ENCODE data around the gene HHIPL1. TPM values are rescaled to one million over a fixed set of nuclear protein-coding genes. Genes with fewer than 3 reads are reported as not detected.

Gene HHIPL1
- total and polyA plus RNA-seq, 2 of the 8 experiments (the other 6 are each of a cell fraction or from before 2014, with no cell fraction given) = 1.5 to 2.6 TPM

DNA sequence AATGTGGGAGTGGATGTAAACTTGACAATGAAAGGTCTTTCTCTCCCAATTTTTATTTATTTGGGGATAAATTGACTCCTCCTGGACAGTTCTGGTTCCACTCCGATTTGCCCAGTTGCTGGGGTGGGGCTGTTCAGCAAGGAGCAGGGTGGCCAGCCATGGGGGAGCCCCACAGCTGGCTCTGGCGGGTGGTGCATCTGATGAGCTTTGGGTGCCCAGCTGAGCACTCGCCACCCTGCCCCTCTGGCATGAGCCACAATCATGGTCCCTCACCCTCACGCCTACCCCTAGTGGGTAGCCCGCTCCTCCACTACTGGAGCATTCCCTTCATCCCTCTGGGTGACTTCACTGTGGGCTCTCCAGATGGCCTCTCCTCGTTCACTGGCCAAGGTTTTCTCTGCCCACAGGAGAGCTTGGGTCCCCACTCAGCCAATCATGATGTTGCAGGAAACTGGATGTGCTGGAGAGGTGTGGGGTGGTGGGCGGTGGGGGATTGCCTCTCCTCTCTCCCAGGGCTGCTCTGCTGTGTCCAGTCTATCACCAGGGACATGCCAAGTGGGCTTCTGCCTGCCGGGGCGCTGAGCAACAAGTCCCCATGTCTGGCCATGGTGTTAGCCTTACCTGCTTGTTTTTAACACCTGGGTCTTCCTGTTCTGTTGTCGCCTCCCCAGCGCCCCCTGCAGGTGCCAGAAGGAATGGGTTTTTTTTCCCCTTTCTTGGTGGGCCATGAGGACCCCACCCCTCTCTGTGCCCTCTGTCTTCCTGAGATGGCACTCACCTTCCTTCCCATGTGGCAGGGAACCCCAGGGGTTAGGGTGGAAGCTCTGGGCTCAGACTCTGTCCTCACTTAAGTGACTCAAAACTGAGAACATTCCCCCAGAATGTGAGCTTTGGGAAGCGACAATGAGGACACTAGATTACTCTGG, 42.6 kb downstream of the HHIPL1 start:
- Histone ChIP-seq H3K23me2 (ENCODE audit: low read depth, low read length) (peaks cover 9% of the 10 kb centered on the region), H2BK20ac (ENCODE audit: low read length) (no peak overlapping the region), H3K14ac (ENCODE audit: insufficient read length) (no peak overlapping the region), H3K9ac (replicated peaks in 1 of 4; ENCODE audit: extremely low read depth in 1 of 4, low read depth in 3 of 4, low read length in 3 of 4) (no peak overlapping the region), H2AK5ac (ENCODE audit: low read depth, low read length) (peak overlapping the region; percentile 18; the same call in 1 of the 2 replicates), H2BK12ac (ENCODE audit: low read depth, low read length) (peak overlapping the region; percentile 99; the same call in 1 of the 2 replicates), H3K9me3 (ENCODE audit: insufficient read depth in 2 of 2, low read depth in 1 of 2, low read length in 1 of 2) (no peaks in the 10 kb centered on the region), H2AFZ (ENCODE audit: low read length) (peak overlapping the region; percentile 60; the same call in 1 of the 2 replicates), H2BK5ac (ENCODE audit: low read depth, low read length) (peak overlapping the region; percentile 75; the same call in 1 of the 2 replicates), H2BK15ac (ENCODE audit: low read length) (peak overlapping the region; percentile 99), H4K20me1 (replicated peaks in 1 of 2; ENCODE audit: control insufficient read depth in 1 of 2, insufficient read depth in 2 of 2, low read length in 2 of 2) (no peaks in the 10 kb centered on the region), H3K4me2 (ENCODE audit: insufficient read depth in 1 of 2, low read depth in 2 of 2, low read length in 2 of 2) (no peak overlapping the region), H3K36me3 (ENCODE audit: control insufficient read depth in 2 of 4, insufficient read depth in 4 of 4, low read length in 3 of 4) (no peaks in the 10 kb centered on the region), H3K56ac (replicated peaks; ENCODE audit: insufficient read length, low read depth, low read length) (no peak overlapping the region), H3K27me3 (replicated peaks in 1 of 4; ENCODE audit: control insufficient read depth in 3 of 4, extremely low read depth in 1 of 4, insufficient read depth in 3 of 4, low read length in 3 of 4) (no peaks in the 10 kb centered on the region), H2BK120ac (replicated peaks; ENCODE audit: low read depth, low read length) (no peak overlapping the region), H3K4ac (replicated peaks; ENCODE audit: insufficient read length, low read depth, low read length) (no peak overlapping the region), H3K23ac (ENCODE audit: insufficient read length) (no peak overlapping the region), H3K79me2 (ENCODE audit: control insufficient read depth in 1 of 2, insufficient read depth in 2 of 2, low read length in 2 of 2) (no peaks in the 10 kb centered on the region), H3K4me3 (ENCODE audit: extremely low read depth in 1 of 4, insufficient read depth in 2 of 4, low read depth in 3 of 4, low read length in 4 of 4) (no peak overlapping the region), H3K18ac (ENCODE audit: extremely low read depth, low read length) (peak overlapping the region; percentile 83; the same call in 1 of the 2 replicates), H3K4me1 (replicated peaks in 1 of 4; ENCODE audit: control insufficient read depth in 3 of 4, insufficient read depth in 4 of 4, low read length in 3 of 4) (peaks cover 0 to 10% (median 9%) of the 10 kb centered on the region in 4 experiments; a peak in 6 of 7 replicates), H4K91ac (replicated peaks; ENCODE audit: insufficient read length, low read length) (no peak overlapping the region), H4K8ac (ENCODE audit: extremely low read depth, insufficient read depth, low read length) (no peak overlapping the region; the same call in 1 of the 2 replicates), H3K27ac (ENCODE audit: low read depth, low read length) (no peak overlapping the region), H4K5ac (ENCODE audit: insufficient read length, low read depth, low read length) (no peak overlapping the region), H3K79me1 (ENCODE audit: low read depth, low read length) (no peaks in the 10 kb centered on the region)
- DNase-seq (ENCODE audit: low read depth in 1 of 2, low spot score in 2 of 2) = peak in 1 of 2 experiments; percentile 93
- CTCF ChIA-PET (ENCODE audit: partially characterized antibody) = interaction anchor here (0.6 to 4.9 kb wide), 64 partner anchors 8 to 470 kb away, joined by 3 to 36 read pairs (median 4); no protein-coding TSS in a partner anchor
- POLR2A ChIA-PET (ENCODE audit: partially characterized antibody) = no interaction called here
- FAIRE-seq = peak; percentile 93
- 55% methylated on average over 11 of the region's 12 CpGs; no CpG with 5 or more reads in 1 of the 2 experiments for WGBS, 2 experiments (ENCODE audit: extremely low coverage in 1 of 2, insufficient coverage in 1 of 2, insufficient read length in 1 of 2, insufficient replicate concordance in 2 of 2, low coverage in 1 of 2, low lambda C conversion rate in 2 of 2, missing lambda C conversion rate in 1 of 2)
- TF ChIP-seq, protein P1, sequence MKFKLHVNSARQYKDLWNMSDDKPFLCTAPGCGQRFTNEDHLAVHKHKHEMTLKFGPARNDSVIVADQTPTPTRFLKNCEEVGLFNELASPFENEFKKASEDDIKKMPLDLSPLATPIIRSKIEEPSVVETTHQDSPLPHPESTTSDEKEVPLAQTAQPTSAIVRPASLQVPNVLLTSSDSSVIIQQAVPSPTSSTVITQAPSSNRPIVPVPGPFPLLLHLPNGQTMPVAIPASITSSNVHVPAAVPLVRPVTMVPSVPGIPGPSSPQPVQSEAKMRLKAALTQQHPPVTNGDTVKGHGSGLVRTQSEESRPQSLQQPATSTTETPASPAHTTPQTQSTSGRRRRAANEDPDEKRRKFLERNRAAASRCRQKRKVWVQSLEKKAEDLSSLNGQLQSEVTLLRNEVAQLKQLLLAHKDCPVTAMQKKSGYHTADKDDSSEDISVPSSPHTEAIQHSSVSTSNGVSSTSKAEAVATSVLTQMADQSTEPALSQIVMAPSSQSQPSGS (IDR thresholded peaks at IDR 0.05; ENCODE audit: low read length) = no peak
- TF ChIP-seq CBX5 (IDR thresholded peaks at IDR 0.05; ENCODE audit: low read depth, low read length) = no peak
- no peak for TF ChIP-seq RFX5 (IDR thresholded peaks at IDR 0.05; ENCODE audit: borderline replicate concordance, low read depth, low read length)
- no peak for TF ChIP-seq SRF (IDR thresholded peaks at IDR 0.05; ENCODE audit: low read depth, low read length)
- peak; percentile 63 to 69 for TF ChIP-seq RAD21 (IDR thresholded peaks at IDR 0.05 in 1 of 2, conservative IDR thresholded peaks at IDR 0.05 in 1 of 2; ENCODE audit: low read depth in 2 of 2, low read length in 2 of 2)
- TF ChIP-seq, protein P2, sequence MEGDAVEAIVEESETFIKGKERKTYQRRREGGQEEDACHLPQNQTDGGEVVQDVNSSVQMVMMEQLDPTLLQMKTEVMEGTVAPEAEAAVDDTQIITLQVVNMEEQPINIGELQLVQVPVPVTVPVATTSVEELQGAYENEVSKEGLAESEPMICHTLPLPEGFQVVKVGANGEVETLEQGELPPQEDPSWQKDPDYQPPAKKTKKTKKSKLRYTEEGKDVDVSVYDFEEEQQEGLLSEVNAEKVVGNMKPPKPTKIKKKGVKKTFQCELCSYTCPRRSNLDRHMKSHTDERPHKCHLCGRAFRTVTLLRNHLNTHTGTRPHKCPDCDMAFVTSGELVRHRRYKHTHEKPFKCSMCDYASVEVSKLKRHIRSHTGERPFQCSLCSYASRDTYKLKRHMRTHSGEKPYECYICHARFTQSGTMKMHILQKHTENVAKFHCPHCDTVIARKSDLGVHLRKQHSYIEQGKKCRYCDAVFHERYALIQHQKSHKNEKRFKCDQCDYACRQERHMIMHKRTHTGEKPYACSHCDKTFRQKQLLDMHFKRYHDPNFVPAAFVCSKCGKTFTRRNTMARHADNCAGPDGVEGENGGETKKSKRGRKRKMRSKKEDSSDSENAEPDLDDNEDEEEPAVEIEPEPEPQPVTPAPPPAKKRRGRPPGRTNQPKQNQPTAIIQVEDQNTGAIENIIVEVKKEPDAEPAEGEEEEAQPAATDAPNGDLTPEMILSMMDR (IDR thresholded peaks at IDR 0.05; ENCODE audit: control extremely low read depth in 1 of 3, insufficient read depth in 1 of 3, low read depth in 1 of 3, low read length in 3 of 3) = peak; percentile 81 to 91 (median 83)

Measured in H1 (cell line).